ENCODE results near the gene HABP2. TPM values are rescaled to one million over a fixed set of nuclear protein-coding genes. Genes with fewer than 3 reads are reported as not detected.

HABP2 gene
- total RNA-seq, 4 donors from 2014 or later: not detected

DNA sequence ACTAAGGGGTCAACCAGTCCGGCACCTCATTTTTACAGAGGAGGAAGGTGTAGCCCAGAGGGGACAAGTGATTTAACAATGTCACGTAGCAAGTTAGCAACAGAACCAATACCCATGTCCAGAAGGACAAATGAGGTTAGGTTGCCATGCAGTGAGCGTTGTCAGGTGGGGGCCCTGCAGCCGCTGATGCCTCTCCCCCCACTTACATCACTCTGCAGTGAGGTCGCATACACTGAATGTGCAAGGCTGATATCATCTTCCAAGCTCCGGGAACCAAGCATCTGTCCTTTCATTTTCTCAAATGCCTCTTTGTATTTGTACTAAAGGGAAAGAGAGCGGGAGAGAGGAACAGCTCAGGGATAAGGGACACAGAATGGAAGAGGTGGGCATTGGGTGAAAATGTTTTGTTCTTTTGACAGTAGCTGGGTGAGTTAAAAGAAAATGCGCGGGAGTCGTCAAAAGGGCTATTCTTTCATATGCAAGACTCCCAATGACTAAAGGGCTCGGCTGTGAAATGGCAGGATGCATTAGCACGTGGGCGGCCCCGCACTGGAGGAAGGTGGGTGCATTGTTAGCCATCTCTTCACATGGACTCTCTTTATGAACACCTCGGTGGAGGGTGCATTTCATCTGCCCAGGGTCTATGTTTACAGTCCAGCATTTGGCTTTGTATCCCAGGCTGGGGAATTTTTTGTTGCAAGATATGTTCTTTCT lies 61.3 kb downstream of the HABP2 start:
- intact Hi-C loops (cut with DNase I): no loop called here
- Histone ChIP-seq H3K36me3 (no peaks in the 10 kb centered on the region), H3K27me3 (no peaks in the 10 kb centered on the region), H3K9me3 (no peaks in the 10 kb centered on the region), H3K27ac (no peak overlapping the region), H3K4me3 (replicated peaks in 1 of 3) (no peak overlapping the region), H3K4me1 (no peaks in the 10 kb centered on the region)
- 69 to 73% methylated on average over 15 of the region's 15 CpGs for WGBS, 2 donors
- TF ChIP-seq, protein P1, sequence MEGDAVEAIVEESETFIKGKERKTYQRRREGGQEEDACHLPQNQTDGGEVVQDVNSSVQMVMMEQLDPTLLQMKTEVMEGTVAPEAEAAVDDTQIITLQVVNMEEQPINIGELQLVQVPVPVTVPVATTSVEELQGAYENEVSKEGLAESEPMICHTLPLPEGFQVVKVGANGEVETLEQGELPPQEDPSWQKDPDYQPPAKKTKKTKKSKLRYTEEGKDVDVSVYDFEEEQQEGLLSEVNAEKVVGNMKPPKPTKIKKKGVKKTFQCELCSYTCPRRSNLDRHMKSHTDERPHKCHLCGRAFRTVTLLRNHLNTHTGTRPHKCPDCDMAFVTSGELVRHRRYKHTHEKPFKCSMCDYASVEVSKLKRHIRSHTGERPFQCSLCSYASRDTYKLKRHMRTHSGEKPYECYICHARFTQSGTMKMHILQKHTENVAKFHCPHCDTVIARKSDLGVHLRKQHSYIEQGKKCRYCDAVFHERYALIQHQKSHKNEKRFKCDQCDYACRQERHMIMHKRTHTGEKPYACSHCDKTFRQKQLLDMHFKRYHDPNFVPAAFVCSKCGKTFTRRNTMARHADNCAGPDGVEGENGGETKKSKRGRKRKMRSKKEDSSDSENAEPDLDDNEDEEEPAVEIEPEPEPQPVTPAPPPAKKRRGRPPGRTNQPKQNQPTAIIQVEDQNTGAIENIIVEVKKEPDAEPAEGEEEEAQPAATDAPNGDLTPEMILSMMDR (IDR thresholded peaks at IDR 0.05): no peak
- TF ChIP-seq POLR2A (IDR thresholded peaks at IDR 0.05): no peak
- DNase-seq: no peak

- H3K27me3 ChIP-seq: no peaks in the 10 kb centered on the region
- no peaks in the 10 kb centered on the region for H3K9me3 ChIP-seq
- no peak overlapping the region for H3K27ac ChIP-seq
- DNase-seq: no peak
- 19 to 21% methylated on average over 5 of the region's 5 CpGs for WGBS, 2 donors
- TF ChIP-seq, protein P1 (IDR thresholded peaks at IDR 0.05): peak in 1 of 6 experiments; percentile 32
- no peak for TF ChIP-seq POLR2A (IDR thresholded peaks at IDR 0.05)
- no peak overlapping the region for H3K4me3 ChIP-seq (replicated peaks in 1 of 3)
- no peaks in the 10 kb centered on the region for H3K36me3 ChIP-seq
- H3K4me1 ChIP-seq: no peaks in the 10 kb centered on the region
- intact Hi-C loops (cut with DNase I): no loop called here
These were observed 63.6 kb downstream of the HABP2 start for GRCh38 chr10:113616244-113617074.

GRCh38 chr10:113617086-113617485 lies 64.2 kb downstream of the HABP2 start:
- H3K9me3 ChIP-seq: no peaks in the 10 kb centered on the region
- no peaks in the 10 kb centered on the region for H3K36me3 ChIP-seq
- no peak overlapping the region for H3K4me3 ChIP-seq (replicated peaks in 1 of 3)
- no peaks in the 10 kb centered on the region for H3K27me3 ChIP-seq
- DNase-seq: no peak
- no peaks in the 10 kb centered on the region for H3K4me1 ChIP-seq
- TF ChIP-seq, protein P1 (IDR thresholded peaks at IDR 0.05): no peak
- no peak for TF ChIP-seq POLR2A (IDR thresholded peaks at IDR 0.05)
- intact Hi-C loops (cut with DNase I): no loop called here
- H3K27ac ChIP-seq: no peak overlapping the region
- 23 to 24% methylated on average over 7 of the region's 7 CpGs for WGBS, 2 donors

GRCh38 chr10:113618338-113618737 lies 65.5 kb downstream of the HABP2 start:
- DNase-seq: no peak
- TF ChIP-seq POLR2A (IDR thresholded peaks at IDR 0.05): no peak
- TF ChIP-seq, protein P1 (IDR thresholded peaks at IDR 0.05): no peak
- H3K9me3 ChIP-seq: no peaks in the 10 kb centered on the region
- no peak overlapping the region for H3K27ac ChIP-seq
- no peaks in the 10 kb centered on the region for H3K36me3 ChIP-seq
- H3K27me3 ChIP-seq: no peaks in the 10 kb centered on the region
- no peaks in the 10 kb centered on the region for H3K4me1 ChIP-seq
- 94% methylated on average over 7 of the region's 7 CpGs for WGBS, 2 donors
- intact Hi-C loops (cut with DNase I): no loop called here
- H3K4me3 ChIP-seq (replicated peaks in 1 of 3): no peak overlapping the region

DNA sequence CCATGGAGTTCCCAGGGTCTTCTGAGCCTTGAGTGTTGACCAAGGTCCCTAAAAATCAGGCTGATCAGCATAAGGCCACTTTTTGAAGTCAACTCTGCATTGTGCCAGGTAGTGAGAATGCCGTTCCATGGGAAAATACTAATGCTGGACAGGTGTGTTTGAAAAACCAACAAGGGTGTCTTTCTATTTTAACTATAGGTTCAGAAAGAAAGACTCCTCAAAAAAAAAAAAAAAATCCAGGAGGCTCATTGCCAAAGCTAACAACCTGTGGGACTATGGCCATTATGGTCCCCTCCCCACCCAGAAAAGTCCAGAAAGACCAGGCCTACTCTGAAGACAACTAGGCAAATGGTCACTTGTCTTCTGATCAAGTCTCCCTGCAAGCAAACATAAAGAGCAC lies 66.5 kb downstream of the HABP2 start:
- Histone ChIP-seq H3K9me3 (no peaks in the 10 kb centered on the region), H3K4me3 (replicated peaks in 1 of 3) (no peak overlapping the region), H3K36me3 (no peaks in the 10 kb centered on the region), H3K27ac (no peak overlapping the region), H3K4me1 (no peaks in the 10 kb centered on the region), H3K27me3 (no peaks in the 10 kb centered on the region)
- DNase-seq: no peak
- TF ChIP-seq, protein P1 (IDR thresholded peaks at IDR 0.05): no peak
- no peak for TF ChIP-seq POLR2A (IDR thresholded peaks at IDR 0.05)
- 95 to 96% methylated on average over 1 of the region's 1 CpG for WGBS, 2 donors
- intact Hi-C loops (cut with DNase I): no loop called here
